ENCODE data around the gene BCR. TPM values are rescaled to one million over a fixed set of nuclear protein-coding genes. Genes with fewer than 3 reads are reported as not detected.

Gene BCR
- total RNA-seq, 2 experiments from 2014 or later = 42.2 to 51.3 TPM

DNA sequence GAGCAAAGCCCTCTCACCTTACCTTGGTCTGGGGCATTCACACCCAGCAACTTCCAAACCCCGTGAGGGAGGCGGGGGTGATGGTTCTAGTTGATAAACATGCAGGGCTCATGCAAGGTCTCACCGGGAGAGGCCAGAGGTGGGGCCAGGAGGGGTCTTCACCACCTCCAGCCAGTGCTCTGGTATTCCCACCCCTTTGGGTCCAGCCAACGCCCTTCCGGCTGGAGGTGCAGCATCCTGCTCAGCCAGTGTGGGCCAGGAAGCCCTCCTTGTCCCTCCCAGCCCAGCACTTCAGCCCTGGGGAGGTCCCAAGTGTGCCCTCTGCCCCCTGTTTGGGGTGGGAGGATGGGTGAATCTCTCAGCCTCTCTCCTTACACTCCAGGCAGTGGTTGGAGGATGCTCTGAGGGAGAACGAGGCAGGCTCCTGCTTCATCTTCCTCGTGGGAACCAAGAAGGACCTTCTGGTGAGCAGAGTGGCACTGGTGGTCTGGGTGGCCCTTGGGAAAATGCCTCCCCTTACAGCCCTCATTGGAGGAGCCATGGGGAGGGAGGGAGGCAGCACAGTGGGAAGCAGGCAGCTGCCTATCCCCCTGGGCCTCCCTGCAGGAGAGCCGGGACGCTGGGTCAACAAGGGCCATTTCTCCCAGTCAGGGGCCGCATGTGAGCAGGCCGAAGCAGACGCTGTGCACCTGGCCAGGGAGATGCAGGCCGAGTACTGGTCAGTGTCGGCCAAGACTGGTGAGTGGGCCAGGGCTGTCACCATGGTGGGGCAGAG is 21.6 kb upstream of the BCR start:
- Histone ChIP-seq H2AFZ (ENCODE audit: low read length) (no peak overlapping the region), H4K20me1 (ENCODE audit: insufficient read depth, low read length) (no peaks in the 10 kb centered on the region), H3K79me2 (ENCODE audit: insufficient read depth, low read depth, low read length) (no peaks in the 10 kb centered on the region), H3K9me3 (ENCODE audit: low read length) (no peaks in the 10 kb centered on the region), H3K9me2 (ENCODE audit: insufficient read depth, low read length) (no peaks in the 10 kb centered on the region), H3K4me2 (ENCODE audit: low read length) (no peak overlapping the region), H3K4me1 (ENCODE audit: insufficient read depth, low read length, poor library complexity, severe bottlenecking) (peaks cover 38% of the 10 kb centered on the region), H3K4me3 (ENCODE audit: low read depth, low read length, poor library complexity, severe bottlenecking) (no peak overlapping the region), H3K36me3 (ENCODE audit: insufficient read depth, low read length) (no peaks in the 10 kb centered on the region), H3K27ac (ENCODE audit: low read depth, low read length, poor library complexity, severe bottlenecking) (no peak overlapping the region)
- POLR2A ChIA-PET = no interaction called here
- BruUV-seq (replicated peaks) = no TSS peak
- TF ChIP-seq EZH2phosphoT487 (IDR thresholded peaks at IDR 0.05; ENCODE audit: borderline replicate concordance, low read depth, low read length) = no peak
- TF ChIP-seq, protein P1, sequence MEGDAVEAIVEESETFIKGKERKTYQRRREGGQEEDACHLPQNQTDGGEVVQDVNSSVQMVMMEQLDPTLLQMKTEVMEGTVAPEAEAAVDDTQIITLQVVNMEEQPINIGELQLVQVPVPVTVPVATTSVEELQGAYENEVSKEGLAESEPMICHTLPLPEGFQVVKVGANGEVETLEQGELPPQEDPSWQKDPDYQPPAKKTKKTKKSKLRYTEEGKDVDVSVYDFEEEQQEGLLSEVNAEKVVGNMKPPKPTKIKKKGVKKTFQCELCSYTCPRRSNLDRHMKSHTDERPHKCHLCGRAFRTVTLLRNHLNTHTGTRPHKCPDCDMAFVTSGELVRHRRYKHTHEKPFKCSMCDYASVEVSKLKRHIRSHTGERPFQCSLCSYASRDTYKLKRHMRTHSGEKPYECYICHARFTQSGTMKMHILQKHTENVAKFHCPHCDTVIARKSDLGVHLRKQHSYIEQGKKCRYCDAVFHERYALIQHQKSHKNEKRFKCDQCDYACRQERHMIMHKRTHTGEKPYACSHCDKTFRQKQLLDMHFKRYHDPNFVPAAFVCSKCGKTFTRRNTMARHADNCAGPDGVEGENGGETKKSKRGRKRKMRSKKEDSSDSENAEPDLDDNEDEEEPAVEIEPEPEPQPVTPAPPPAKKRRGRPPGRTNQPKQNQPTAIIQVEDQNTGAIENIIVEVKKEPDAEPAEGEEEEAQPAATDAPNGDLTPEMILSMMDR (conservative IDR thresholded peaks at IDR 0.05; ENCODE audit: low read length) = no peak
- CTCF ChIA-PET (ENCODE audit: unreplicated experiment) = no interaction called here
- intact Hi-C loops (cut with micrococcal nuclease; ENCODE audit: unreplicated experiment) = no loop called here
- no peak for DNase-seq (ENCODE audit: low spot score)

DNA sequence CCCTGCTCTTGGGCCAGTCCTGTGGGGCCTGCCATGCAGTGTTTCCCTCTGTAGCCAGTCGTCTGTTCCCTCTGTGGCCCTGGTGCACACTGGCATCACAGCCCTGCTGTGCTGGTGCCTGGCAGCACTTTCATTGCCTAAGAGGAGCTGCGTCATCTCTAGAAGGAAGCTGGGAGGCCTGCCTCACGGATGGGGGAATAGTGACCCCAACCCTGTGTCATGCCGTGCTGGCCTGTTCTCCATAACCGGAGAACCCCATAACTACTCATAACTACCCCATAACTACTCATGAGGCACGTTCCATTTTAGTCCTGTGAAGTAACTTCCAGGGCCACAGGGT is 21.0 kb upstream of the BCR start:
- H3K36me3 ChIP-seq (ENCODE audit: insufficient read depth, low read length) = no peaks in the 10 kb centered on the region
- POLR2A ChIA-PET = no interaction called here
- intact Hi-C loops (cut with micrococcal nuclease; ENCODE audit: unreplicated experiment) = no loop called here
- no peak overlapping the region for H2AFZ ChIP-seq (ENCODE audit: low read length)
- H3K4me2 ChIP-seq (ENCODE audit: low read length) = no peak overlapping the region
- TF ChIP-seq EZH2phosphoT487 (IDR thresholded peaks at IDR 0.05; ENCODE audit: borderline replicate concordance, low read depth, low read length) = no peak
- TF ChIP-seq, protein P1 (conservative IDR thresholded peaks at IDR 0.05; ENCODE audit: low read length) = no peak
- H3K4me1 ChIP-seq (ENCODE audit: insufficient read depth, low read length, poor library complexity, severe bottlenecking) = peaks cover 33% of the 10 kb centered on the region
- CTCF ChIA-PET (ENCODE audit: unreplicated experiment) = no interaction called here
- no peak overlapping the region for H3K4me3 ChIP-seq (ENCODE audit: low read depth, low read length, poor library complexity, severe bottlenecking)
- H3K9me2 ChIP-seq (ENCODE audit: insufficient read depth, low read length) = no peaks in the 10 kb centered on the region
- BruUV-seq (replicated peaks) = no TSS peak
- H3K9me3 ChIP-seq (ENCODE audit: low read length) = no peaks in the 10 kb centered on the region
- H3K27ac ChIP-seq (ENCODE audit: low read depth, low read length, poor library complexity, severe bottlenecking) = no peak overlapping the region
- no peak for DNase-seq (ENCODE audit: low spot score)
- H4K20me1 ChIP-seq (ENCODE audit: insufficient read depth, low read length) = no peaks in the 10 kb centered on the region
- H3K79me2 ChIP-seq (ENCODE audit: insufficient read depth, low read depth, low read length) = no peaks in the 10 kb centered on the region

DNA sequence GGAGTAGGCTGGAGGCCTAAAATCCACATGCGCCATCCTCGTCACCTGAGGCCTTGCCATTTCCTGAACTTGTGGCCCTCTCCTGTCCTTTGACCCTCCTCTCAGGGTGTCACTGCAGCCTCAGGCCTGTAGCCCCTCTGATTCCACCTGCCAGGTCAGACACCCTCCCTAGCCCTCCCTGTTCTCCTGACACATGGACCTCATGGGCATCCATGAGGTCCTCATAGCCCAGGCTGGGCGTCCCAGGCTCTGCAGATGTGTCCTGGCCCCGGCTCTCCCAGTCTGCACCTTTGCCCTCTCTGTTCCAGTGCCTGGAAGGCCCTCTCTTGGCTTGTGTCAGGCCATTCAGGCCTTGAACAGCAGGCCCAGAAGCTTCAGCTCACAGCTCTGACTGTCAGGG is 19.3 kb upstream of the BCR start:
- H2AFZ ChIP-seq (ENCODE audit: low read length) = no peak overlapping the region
- no peak for TF ChIP-seq EZH2phosphoT487 (IDR thresholded peaks at IDR 0.05; ENCODE audit: borderline replicate concordance, low read depth, low read length)
- TF ChIP-seq, protein P1 (conservative IDR thresholded peaks at IDR 0.05; ENCODE audit: low read length) = no peak
- H3K4me2 ChIP-seq (ENCODE audit: low read length) = no peak overlapping the region
- no peaks in the 10 kb centered on the region for H3K36me3 ChIP-seq (ENCODE audit: insufficient read depth, low read length)
- POLR2A ChIA-PET = no interaction called here
- peaks cover 24% of the 10 kb centered on the region for H3K4me1 ChIP-seq (ENCODE audit: insufficient read depth, low read length, poor library complexity, severe bottlenecking)
- H3K4me3 ChIP-seq (ENCODE audit: low read depth, low read length, poor library complexity, severe bottlenecking) = no peak overlapping the region
- no peaks in the 10 kb centered on the region for H3K9me2 ChIP-seq (ENCODE audit: insufficient read depth, low read length)
- DNase-seq (ENCODE audit: low spot score) = no peak
- H3K27ac ChIP-seq (ENCODE audit: low read depth, low read length, poor library complexity, severe bottlenecking) = no peak overlapping the region
- H3K79me2 ChIP-seq (ENCODE audit: insufficient read depth, low read depth, low read length) = no peaks in the 10 kb centered on the region
- intact Hi-C loops (cut with micrococcal nuclease; ENCODE audit: unreplicated experiment) = no loop called here
- no peaks in the 10 kb centered on the region for H4K20me1 ChIP-seq (ENCODE audit: insufficient read depth, low read length)
- CTCF ChIA-PET (ENCODE audit: unreplicated experiment) = no interaction called here
- no TSS peak for BruUV-seq (replicated peaks)
- no peaks in the 10 kb centered on the region for H3K9me3 ChIP-seq (ENCODE audit: low read length)
